Panc1 (cell line): ENCODE measurements around the gene QRFP.

ENCODE experiments used
- CTCF ChIP-seq: fragments of 450-650 bp; IDR thresholded peaks from 2 replicates; pipeline ENCODE4 v1.5.1; 2017; ENCODE audit warnings: mild to moderate bottlenecking
- POLR2AphosphoS5 ChIP-seq: IDR thresholded peaks from 2 replicates; pipeline ENCODE4 v1.6.1; 2012; ENCODE audit warnings: mild to moderate bottlenecking, low read depth, low read length, moderate library complexity
- REST ChIP-seq, 2 experiments: IDR thresholded peaks; 2 replicates each; pipeline ENCODE4 v1.6.1; 2011 to 2012; ENCODE audit warnings: low read depth in 2 of 2, control low read depth in 1 of 2, low read length in 1 of 2, mild to moderate bottlenecking in 1 of 2, moderate library complexity in 1 of 2; ENCODE audit not compliant: insufficient read depth in 1 of 2
- SIN3A ChIP-seq: IDR thresholded peaks from 2 replicates; pipeline ENCODE4 v1.6.1; 2012; ENCODE audit warnings: low read depth, mild to moderate bottlenecking, low read length, moderate library complexity, borderline replicate concordance; ENCODE audit not compliant: insufficient read depth
- TCF7L2 ChIP-seq: IDR thresholded peaks from 2 replicates; pipeline ENCODE4 v1.6.1; 2011; ENCODE audit warnings: mild to moderate bottlenecking, low read depth, low read length, inconsistent platforms

GRCh38 chr9:130898552-130898852 is 1.9 kb upstream of the QRFP start:
- TF ChIP-seq CTCF (no peak), SIN3A (no peak), REST (IDR thresholded peaks at IDR 0.05; ENCODE audit: insufficient read depth in 1 of 2, low read depth in 2 of 2, low read length in 1 of 2) (no peak), POLR2AphosphoS5 (no peak), TCF7L2 (no peak)
